Stimulated activated CD4-positive, alpha-beta T cell treated with anti-CD3 and anti-CD28 coated beads, Interleukin-15, amount 100 ng/mL, for 1 hour (primary cell): ENCODE data around the gene CD96.
A peak's percentile ranks its signal among the peaks of the same experiment; 100 is the strongest.

Experiments
- DNase-seq, 2 donors: peaks; one replicate each; pipeline ENCODE4 v3.0.0-alpha.2; 2020; ENCODE audit warnings: low read depth in 1 of 2, low spot score in 1 of 2

CD96 gene

GRCh38 chr3:111593666-111594065, 51.7 kb downstream of the CD96 start:
- DNase-seq: no peak

GRCh38 chr3:111594205-111594604, 52.2 kb downstream of the CD96 start:
- DNase-seq: no peak

GRCh38 chr3:111594781-111595180, 52.8 kb downstream of the CD96 start:
- DNase-seq: no peak

DNA sequence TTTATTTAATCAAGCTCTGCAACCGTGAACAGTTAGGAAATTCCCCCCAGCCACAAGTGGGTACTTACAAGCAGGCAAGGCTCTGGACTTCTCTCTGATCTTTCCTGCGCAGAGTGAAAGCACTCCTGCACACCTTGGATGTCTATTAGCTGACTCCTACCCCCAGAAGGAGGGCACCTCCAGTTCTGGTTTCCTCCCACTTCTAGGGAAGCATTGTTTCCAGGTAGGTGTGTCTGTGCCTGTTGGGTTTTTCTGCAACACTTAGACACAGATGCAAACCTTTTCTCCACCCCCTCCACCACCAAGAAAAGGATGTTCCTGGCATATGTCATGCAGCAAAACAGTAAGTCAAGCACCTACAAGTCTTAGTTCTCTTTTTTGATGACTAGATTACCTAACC, 53.2 kb downstream of the CD96 start, which contains the start of gene ZBED2:
ZBED2 (minus strand) TSS at position 115 of the 400 bp plus-strand sequence. CDS start 1,145 bp downstream, outside the sequence.
- no peak for DNase-seq

DNA sequence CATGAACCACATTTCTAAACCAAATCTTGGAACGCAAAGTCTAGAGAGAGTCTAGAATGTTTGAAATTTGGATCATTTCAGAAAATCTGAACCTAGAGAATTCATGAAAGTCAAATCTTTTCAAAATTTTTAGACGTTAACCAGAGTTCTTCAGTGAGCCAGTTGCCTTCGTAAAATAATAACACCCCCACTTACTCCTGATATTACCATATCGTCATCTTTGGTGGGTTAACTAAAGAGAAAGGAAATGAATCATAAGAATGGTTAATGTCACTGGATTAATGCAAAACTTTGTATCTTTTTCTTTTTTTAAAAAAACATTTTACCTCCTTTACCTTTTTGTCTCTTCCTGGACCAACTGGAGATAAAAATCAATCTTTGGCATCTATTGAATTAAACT, 54.3 kb downstream of the CD96 start:
- no peak for DNase-seq

- DNase-seq: no peak
Observed at GRCh38 chr3:111598139-111598538, 56.1 kb downstream of the CD96 start.

GRCh38 chr3:111598552-111598951, 56.6 kb downstream of the CD96 start:
- DNase-seq: no peak

- no peak for DNase-seq
Observed at GRCh38 chr3:111601810-111602209, 59.8 kb downstream of the CD96 start.

DNA sequence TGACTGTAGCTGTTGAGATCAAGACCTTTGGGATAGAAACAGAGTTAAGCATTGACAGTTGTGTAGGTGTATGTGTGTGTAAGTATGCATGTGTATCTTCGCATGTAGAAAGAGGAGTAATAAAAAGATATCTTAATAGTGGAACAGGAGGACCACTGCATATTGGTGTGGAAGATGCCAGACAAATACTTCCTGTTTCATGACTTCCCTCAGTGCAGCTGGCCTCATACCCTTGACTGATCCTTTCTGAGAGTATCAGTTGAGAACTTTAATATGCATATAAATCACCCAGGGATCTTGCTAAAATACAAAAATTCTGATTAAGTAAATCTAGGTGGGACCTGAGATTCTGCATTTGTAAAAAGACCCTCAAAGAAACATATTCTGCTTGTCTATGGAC, 61.7 kb downstream of the CD96 start:
- DNase-seq: no peak

- DNase-seq: no peak
Observed at GRCh38 chr3:111604119-111604518, 62.1 kb downstream of the CD96 start.

- no peak for DNase-seq
Observed at GRCh38 chr3:111605018-111605417, 63.0 kb downstream of the CD96 start.

DNA sequence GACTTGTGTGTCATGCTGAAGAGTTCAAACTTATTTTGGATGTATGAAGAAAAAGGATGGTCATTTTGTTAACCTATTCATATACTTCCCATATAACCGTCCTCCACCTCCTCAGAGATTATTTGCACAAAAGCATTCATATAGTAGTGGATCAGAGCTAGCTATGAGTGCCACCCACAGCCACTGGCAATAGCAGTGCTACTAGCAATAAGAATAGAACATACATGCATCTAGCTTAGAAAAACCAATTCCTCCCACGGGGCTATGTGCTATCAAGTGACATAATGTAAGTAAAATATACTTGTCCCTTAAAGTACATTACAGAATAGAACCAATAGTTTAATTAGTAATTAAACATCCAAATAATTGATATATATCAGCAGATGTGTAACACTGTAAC, 63.5 kb downstream of the CD96 start:
- DNase-seq: no peak

DNA sequence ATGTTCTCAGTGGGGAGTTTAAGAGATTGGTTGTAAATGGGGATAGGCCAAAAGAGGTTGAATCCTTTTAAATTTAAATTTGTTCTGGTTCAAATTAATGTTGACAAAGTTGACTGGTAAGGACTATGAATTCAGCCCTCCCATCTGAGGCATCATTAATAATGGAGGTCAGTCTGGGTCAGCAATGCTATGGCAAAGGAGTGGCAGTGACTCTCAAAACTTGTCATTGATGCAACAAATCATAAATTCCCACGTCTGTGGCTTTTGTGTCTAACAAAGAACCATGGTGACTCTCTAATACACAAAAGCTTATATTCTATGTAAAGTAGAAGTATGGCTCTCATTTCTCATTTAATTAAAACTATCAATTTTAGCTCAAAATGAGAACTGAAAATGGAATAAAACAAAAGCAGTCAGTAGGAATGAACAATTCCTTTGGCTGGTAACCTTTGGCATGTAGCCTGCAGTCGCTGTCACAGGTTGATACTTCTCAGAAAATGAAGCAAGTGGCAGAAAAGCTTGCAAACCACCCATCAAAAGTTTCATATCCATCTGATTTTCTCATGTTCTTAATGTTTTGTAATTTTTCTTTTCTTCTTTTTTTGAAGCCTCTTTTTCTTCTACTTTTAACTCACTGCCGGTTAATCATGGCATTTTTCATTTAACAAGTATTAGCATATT, 65.4 kb downstream of the CD96 start:
- DNase-seq: no peak

GRCh38 chr3:111608383-111608782, 66.4 kb downstream of the CD96 start:
- no peak for DNase-seq

GRCh38 chr3:111609700-111610099, 67.7 kb downstream of the CD96 start:
- DNase-seq: no peak

DNA sequence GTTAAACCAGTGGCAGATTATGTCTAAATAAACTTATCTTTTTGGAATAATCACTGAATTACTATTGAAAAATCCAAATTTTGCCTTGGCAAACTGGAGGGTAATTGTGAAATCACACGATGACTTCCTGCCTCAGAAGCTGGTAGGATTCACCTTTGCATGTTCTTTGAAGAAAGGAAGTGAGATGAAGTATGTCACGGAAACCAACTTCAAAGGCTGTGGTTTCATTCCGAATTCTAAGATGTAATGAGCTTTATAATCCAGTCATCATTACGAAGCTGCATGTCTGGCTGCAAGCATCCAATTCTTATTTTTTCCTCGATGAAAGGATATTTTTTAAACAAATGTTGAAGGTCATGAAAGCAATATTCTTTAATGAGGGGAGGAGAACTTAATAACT, 68.2 kb downstream of the CD96 start:
- DNase-seq: no peak

DNA sequence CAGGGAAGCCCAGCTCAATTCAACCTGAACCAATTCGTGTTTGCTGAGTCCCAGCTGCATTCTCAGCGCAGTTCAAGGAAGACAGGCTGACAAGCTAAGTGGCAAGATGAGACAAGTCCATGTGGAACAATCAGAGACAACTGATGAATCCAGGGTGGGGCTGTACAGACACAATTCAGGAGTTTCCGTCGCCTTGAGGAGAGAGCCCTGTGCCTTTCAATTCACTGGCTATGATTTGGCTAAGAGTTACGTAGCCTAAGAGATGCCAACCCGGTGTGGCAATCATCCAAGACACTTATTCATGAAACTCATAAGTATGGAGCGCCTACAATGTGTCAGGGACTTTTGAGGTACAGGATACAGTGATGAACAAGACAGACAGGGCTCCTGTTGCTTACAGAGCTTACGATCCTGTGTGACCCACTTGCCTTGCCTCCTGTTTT, 68.6 kb downstream of the CD96 start:
- no peak for DNase-seq

GRCh38 chr3:111613294-111613693, 71.3 kb downstream of the CD96 start:
- no peak for DNase-seq

DNA sequence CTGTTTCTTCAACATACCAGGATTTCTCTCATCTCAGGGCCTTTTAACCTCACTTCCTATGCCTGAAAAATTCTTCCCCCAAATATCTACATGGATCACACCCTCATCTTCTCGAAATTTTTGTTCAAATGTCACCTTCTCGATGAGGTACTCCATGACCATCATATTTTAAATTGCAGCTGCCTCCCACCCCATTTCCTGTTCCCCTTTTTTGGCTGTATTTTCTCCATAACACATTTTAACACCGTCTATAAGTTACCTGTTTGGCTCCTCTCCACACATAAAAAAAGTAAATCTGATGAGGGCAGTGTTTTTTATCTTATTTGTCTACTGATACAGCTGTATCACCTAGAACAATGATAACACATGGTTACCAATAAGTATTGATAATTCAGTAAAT, 73.9 kb downstream of the CD96 start:
- no peak for DNase-seq

GRCh38 chr3:111616417-111617105, 74.6 kb downstream of the CD96 start:
- peak; percentile 22 to 42 for DNase-seq

DNA sequence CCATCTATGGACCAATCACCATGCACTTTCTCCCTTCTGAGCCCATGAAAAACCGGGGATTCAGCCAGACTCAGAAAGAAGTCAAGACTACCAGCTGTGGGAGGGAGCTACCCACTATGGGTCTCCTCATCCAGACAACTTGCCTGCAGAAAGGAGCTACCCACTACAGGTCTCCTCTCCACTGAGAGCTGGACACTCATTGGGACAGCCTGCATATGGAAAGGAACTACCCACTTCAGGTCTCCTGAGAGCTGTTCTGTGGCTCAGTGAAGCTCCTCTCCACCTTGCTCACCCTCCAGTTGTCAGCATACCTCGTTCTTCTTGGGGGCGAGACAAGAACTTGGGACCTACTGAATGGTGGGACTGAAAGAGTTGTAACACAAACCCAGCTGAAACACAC, 75.4 kb downstream of the CD96 start:
- no peak for DNase-seq

DNA sequence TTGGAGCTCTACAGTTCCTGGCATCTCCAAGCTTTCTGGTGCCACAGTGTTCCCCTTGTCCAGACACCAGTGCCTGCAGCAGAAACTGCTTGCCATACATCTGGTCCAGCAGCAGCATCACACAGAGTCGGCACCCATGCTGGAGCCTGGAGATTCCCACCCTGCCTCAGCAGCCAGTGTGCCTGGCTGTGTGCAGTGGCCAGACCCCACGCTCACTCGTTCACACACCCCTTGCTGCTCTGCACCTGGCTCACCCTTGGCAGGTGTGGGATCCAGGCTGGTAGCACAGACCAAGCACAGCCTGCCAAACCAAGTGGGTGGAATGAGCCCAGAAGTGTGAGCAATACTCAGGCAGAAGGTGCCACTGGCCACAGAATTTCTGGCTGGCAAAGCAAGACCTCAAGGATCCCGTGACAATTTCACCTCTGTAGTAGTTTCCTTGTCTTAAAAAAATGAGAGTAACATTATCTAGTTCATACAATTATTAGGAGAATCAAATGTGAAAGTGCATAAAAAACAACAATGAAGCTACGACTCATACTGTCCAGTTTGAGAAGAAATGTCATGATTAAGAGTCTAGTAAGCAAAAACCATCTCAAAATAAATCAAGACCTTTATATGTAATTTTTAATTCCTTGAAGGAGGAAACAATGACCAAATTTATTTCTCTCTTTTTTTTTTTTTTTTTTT, 76.1 kb downstream of the CD96 start:
- DNase-seq: no peak
